GM08714 (cell line): ENCODE measurements around the gene IRGQ.
"Not testable (repeated sequence)": the region's sequence is repeated elsewhere in the genome, so short reads cannot be mapped to it uniquely, and the experiment has no call there.

ENCODE experiments used
- H3K4me3 ChIP-seq: fragments of 200-500 bp; sonication (Bioruptor generic); 2 replicates; pipeline ENCODE4 v1.5.1; 2014; ENCODE audit warnings: mild to moderate bottlenecking, low read length, inconsistent platforms
- ZNF274 ChIP-seq: IDR thresholded peaks from 2 replicates; pipeline ENCODE4 v1.6.1; 2012; ENCODE audit warnings: mild to moderate bottlenecking, low read depth, low read length

Gene IRGQ

GRCh38 chr19:43555185-43555770, 40.7 kb downstream of the IRGQ start:
- no peak for TF ChIP-seq ZNF274

GRCh38 chr19:43554317-43554895, 41.5 kb downstream of the IRGQ start:
- TF ChIP-seq ZNF274: no peak
- no peak overlapping the region for H3K4me3 ChIP-seq

More at GRCh38 chr19:43555185-43555770, 40.7 kb downstream of the IRGQ start:
- H3K4me3 ChIP-seq: no peak overlapping the region

- H3K4me3 ChIP-seq: no peak overlapping the region
- no peak for TF ChIP-seq ZNF274
These were observed 42.3 kb downstream of the IRGQ start for GRCh38 chr19:43553656-43554055.

- H3K4me3 ChIP-seq: no peak overlapping the region
- TF ChIP-seq ZNF274: no peak
These were observed 43.3 kb downstream of the IRGQ start for GRCh38 chr19:43552616-43553015.

- H3K4me3 ChIP-seq: no peak overlapping the region
- no peak for TF ChIP-seq ZNF274
These were observed 43.8 kb downstream of the IRGQ start for GRCh38 chr19:43552198-43552450.

- H3K4me3 ChIP-seq: no peak overlapping the region
- no peak for TF ChIP-seq ZNF274
These were observed 44.3 kb downstream of the IRGQ start for GRCh38 chr19:43551399-43552197.

GRCh38 chr19:43548706-43549105, 47.2 kb downstream of the IRGQ start:
- no peak overlapping the region for H3K4me3 ChIP-seq
- TF ChIP-seq ZNF274: no peak

- not testable (repeated sequence) for H3K4me3 ChIP-seq
These were observed 48.0 kb downstream of the IRGQ start for GRCh38 chr19:43547926-43548325.

- no peak for TF ChIP-seq ZNF274
- H3K4me3 ChIP-seq: no peak overlapping the region
These were observed 49.4 kb downstream of the IRGQ start for GRCh38 chr19:43546581-43546980.

- TF ChIP-seq ZNF274: no peak
- no peak overlapping the region for H3K4me3 ChIP-seq
These were observed 50.0 kb downstream of the IRGQ start for GRCh38 chr19:43545981-43546380.

- no peak for TF ChIP-seq ZNF274
- no peak overlapping the region for H3K4me3 ChIP-seq
These were observed 50.7 kb downstream of the IRGQ start for GRCh38 chr19:43545276-43545675.

- H3K4me3 ChIP-seq: no peak overlapping the region
- TF ChIP-seq ZNF274: no peak
These were observed 51.9 kb downstream of the IRGQ start for GRCh38 chr19:43544077-43544476.

- TF ChIP-seq ZNF274: no peak
- H3K4me3 ChIP-seq: no peak overlapping the region
These were observed 53.8 kb downstream of the IRGQ start for GRCh38 chr19:43541920-43542650.

- TF ChIP-seq ZNF274: no peak
- H3K4me3 ChIP-seq: no peak overlapping the region
These were observed 55.6 kb downstream of the IRGQ start for GRCh38 chr19:43540381-43540780.

- no peak for TF ChIP-seq ZNF274
- no peak overlapping the region for H3K4me3 ChIP-seq
These were observed 57.0 kb downstream of the IRGQ start for GRCh38 chr19:43538922-43539321.
